HCT116 (cell line): ENCODE measurements around the gene EXOC6B.

Source experiments
- ATF3 ChIP-seq: IDR thresholded peaks from 2 replicates; pipeline ENCODE4 v1.6.1; 2012
- CBX3 ChIP-seq: IDR thresholded peaks from 2 replicates; pipeline ENCODE4 v1.6.1; 2012; ENCODE audit warnings: low read depth
- CEBPB ChIP-seq: IDR thresholded peaks from 2 replicates; pipeline ENCODE4 v1.6.1; 2012; ENCODE audit warnings: low read depth
- EZH2 ChIP-seq: fragments of 200-600 bp; sonication (generic); IDR thresholded peaks from 2 replicates; pipeline ENCODE4 v1.6.1; 2017; ENCODE audit warnings: antibody characterized with exemption, mixed run types
- MAX ChIP-seq: IDR thresholded peaks from 2 replicates; pipeline ENCODE4 v1.6.1; 2012
- POLR2A ChIP-seq: IDR thresholded peaks from 2 replicates; pipeline ENCODE4 v1.7.0; 2011; ENCODE audit warnings: borderline replicate concordance; ENCODE audit not compliant: insufficient read depth, insufficient read length; ENCODE audit errors: extremely low read depth
- POLR2AphosphoS5 ChIP-seq: IDR thresholded peaks from 2 replicates; pipeline ENCODE4 v1.6.1; 2011; ENCODE audit warnings: mild to moderate bottlenecking, low read depth, low read length, moderate library complexity
- RAD21 ChIP-seq: IDR thresholded peaks from 2 replicates; pipeline ENCODE4 v1.6.1; 2012; ENCODE audit warnings: low read depth, mild to moderate bottlenecking
- SRF ChIP-seq: IDR thresholded peaks from 2 replicates; pipeline ENCODE4 v1.6.1; 2012; ENCODE audit warnings: low read depth
- YY1 ChIP-seq: IDR thresholded peaks from 2 replicates; pipeline ENCODE4 v1.6.1; 2011; ENCODE audit warnings: low read length, low read depth, moderate library complexity, mild to moderate bottlenecking; ENCODE audit not compliant: insufficient replicate concordance; ENCODE audit errors: extremely low read depth
- ZFX ChIP-seq: fragments of 450-650 bp; IDR thresholded peaks from 2 replicates; pipeline ENCODE4 v1.6.1; 2017
- ZNF274 ChIP-seq: fragments of 200-500 bp; sonication (Bioruptor generic); IDR thresholded peaks from 2 replicates; pipeline ENCODE4 v1.6.1; 2014; ENCODE audit warnings: mild to moderate bottlenecking, low read depth, low read length, inconsistent platforms
- TF ChIP-seq, protein P1 (sequence below), 3 experiments: fragments of 200-600 bp in 1 of 3; sonication (generic) in 1 of 3; IDR thresholded peaks in 2 of 3; conservative IDR thresholded peaks in 1 of 3; 2 replicates each; pipeline ENCODE4 v1.5.1; 2012 to 2017; ENCODE audit warnings: low read depth in 2 of 3, low read length in 2 of 3, antibody characterized with exemption in 1 of 3, borderline replicate concordance in 1 of 3, control low read depth in 1 of 3, mild to moderate bottlenecking in 1 of 3, mixed read lengths in 1 of 3, mixed run types in 1 of 3, moderate library complexity in 1 of 3; ENCODE audit not compliant: insufficient read depth in 1 of 3

DNA sequence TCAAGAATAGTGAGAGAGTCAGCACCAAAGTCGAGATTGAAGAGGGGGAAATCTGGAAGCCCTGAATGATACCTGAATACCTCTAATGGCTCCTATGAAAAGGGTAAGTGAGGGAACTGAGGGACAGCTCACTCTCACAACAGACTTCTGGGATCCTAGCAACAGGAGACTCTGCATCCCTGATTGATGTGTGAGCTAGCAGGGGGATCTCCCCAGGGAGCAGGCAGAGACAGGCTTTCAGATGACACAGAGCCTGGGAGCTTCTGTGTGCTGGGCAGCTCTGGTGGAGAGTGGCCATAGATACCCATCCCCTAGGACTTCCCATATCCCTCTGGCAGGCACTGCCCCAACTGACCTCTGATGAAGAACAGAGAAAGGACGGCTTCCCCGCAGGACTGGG lies 206.2 kb downstream of the EXOC6B start:
- no peak for TF ChIP-seq POLR2A
- TF ChIP-seq, protein P1, sequence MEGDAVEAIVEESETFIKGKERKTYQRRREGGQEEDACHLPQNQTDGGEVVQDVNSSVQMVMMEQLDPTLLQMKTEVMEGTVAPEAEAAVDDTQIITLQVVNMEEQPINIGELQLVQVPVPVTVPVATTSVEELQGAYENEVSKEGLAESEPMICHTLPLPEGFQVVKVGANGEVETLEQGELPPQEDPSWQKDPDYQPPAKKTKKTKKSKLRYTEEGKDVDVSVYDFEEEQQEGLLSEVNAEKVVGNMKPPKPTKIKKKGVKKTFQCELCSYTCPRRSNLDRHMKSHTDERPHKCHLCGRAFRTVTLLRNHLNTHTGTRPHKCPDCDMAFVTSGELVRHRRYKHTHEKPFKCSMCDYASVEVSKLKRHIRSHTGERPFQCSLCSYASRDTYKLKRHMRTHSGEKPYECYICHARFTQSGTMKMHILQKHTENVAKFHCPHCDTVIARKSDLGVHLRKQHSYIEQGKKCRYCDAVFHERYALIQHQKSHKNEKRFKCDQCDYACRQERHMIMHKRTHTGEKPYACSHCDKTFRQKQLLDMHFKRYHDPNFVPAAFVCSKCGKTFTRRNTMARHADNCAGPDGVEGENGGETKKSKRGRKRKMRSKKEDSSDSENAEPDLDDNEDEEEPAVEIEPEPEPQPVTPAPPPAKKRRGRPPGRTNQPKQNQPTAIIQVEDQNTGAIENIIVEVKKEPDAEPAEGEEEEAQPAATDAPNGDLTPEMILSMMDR (IDR thresholded peaks at IDR 0.05 in 2 of 3, conservative IDR thresholded peaks at IDR 0.05 in 1 of 3; ENCODE audit: borderline replicate concordance in 1 of 3, insufficient read depth in 1 of 3, low read depth in 2 of 3, low read length in 2 of 3), result no peak
- TF ChIP-seq ZNF274, result no peak
- no peak for TF ChIP-seq SRF
- no peak for TF ChIP-seq EZH2
- no peak for TF ChIP-seq POLR2AphosphoS5
- TF ChIP-seq ZFX, result no peak
- no peak for TF ChIP-seq CEBPB
- no peak for TF ChIP-seq RAD21
- TF ChIP-seq MAX, result no peak
- no peak for TF ChIP-seq ATF3
- no peak for TF ChIP-seq CBX3
- no peak for TF ChIP-seq YY1
